SK-N-MC (cell line): ENCODE measurements around the gene FBRS.

Source experiments
- EZH2 ChIP-seq: fragments of 200-600 bp; sonication (generic); IDR thresholded peaks from one replicate; pipeline ENCODE4 v1.6.1; 2017; ENCODE audit warnings: antibody characterized with exemption
- FOXP2 ChIP-seq: optimal IDR thresholded peaks from 2 replicates; pipeline ENCODE3; 2011; ENCODE audit warnings: mild to moderate bottlenecking, moderate library complexity; ENCODE audit not compliant: insufficient read depth; ENCODE audit errors: extremely low read length, control extremely low read depth
- POLR2AphosphoS5 ChIP-seq: IDR thresholded peaks from 2 replicates; pipeline ENCODE4 v1.6.1; 2012; ENCODE audit warnings: mild to moderate bottlenecking, low read depth, low read length, borderline replicate concordance

DNA sequence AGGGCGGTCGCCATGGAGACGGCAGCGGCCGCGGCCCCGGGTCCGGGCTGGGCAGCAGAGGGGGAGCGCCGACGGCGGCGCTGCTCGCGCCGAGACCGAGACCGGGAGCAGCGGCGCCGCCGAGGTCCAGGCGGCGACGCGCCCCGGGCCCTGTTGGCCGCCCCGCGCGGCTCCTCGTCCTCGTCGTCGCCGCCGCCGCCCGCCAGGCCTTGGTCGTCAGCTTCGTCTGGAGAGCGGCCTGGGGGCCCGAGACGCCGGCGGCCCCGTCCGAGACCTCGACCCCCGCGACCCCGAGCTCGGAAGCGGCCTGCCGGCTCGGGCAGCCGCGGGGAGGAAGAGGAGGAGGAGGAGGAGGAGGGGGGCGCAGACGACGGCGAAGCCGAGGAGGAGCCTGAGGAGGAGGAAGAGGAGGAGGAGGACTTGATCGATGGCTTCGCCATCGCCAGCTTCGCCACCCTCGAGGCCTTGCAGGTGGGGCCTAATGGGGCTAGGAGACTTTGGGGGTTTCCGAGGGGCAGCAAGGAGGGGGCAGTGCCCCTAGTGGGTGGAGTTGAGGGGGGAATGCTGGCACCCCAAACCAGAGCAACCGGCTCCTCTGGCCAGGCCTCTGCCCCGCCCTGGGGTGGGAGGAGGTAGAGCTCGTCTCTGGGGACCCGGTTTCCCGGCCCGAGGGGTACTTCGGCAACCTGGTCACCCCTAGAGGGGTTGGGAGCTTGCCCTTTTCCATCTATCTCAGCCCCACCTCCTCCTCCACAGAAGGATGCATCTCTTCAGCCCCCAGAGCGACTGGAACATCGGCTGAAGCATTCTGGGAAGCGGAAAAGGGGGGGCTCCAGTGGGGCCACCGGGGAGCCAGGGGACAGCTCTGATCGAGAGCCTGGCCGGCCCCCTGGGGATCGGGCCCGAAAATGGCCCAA, 1.5 kb downstream of the FBRS start:
- no peak for TF ChIP-seq POLR2AphosphoS5
- TF ChIP-seq EZH2 = no peak
- no peak for TF ChIP-seq FOXP2
